Measurements from ENCODE around the gene TENM3.

- TF ChIP-seq CTCF (IDR thresholded peaks at IDR 0.05), result no peak
- TF ChIP-seq POLR2A (IDR thresholded peaks at IDR 0.05), result no peak
These were observed 405.6 kb downstream of the TENM3 start for GRCh38 chr4:182648766-182649165.

Measured in adrenal gland (tissue), 5 donors.